ENCODE results near the gene CEP95. TPM values are rescaled to one million over a fixed set of nuclear protein-coding genes. Genes with fewer than 3 reads are reported as not detected.

Gene CEP95, protein sequence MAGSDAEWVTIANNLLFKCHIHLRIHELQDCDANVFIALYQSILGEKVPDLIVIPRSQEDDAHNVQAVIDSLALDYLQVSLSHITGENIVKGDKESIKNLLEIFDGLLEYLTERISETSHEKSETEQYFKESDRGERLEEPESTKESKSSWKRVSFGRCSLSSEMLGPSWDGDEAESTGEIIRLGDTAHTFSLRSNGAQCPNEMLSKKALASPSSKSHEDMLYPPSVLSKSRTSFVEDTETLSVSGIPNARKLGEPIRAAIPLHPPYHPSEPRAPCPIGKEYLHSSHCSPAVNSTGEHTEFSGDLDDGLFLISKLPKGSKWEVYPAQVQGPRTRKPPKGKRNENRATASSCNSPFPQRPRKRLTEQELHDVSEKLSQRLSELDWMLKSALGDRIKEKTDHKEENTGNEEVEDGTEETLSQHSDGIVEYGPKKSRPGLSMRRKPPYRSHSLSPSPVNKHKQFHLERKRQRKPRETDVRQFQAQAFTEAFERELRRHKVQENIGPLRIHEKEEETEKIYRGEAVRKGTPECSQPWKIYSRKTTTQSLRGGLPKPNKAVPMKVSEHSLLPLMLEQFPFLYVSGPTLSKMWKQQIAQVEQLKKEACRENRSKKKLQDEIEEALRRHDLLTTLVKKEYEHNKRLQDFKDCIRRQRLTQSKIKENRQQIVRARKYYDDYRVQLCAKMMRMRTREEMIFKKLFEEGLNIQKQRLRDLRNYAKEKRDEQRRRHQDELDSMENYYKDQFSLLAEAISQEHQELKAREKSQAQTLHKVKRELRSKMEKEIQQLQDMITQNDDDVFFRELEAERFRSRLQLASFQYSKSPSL
- 34.3 TPM for polyA plus RNA-seq (2012; ENCODE audit: insufficient read length, low read depth)

DNA sequence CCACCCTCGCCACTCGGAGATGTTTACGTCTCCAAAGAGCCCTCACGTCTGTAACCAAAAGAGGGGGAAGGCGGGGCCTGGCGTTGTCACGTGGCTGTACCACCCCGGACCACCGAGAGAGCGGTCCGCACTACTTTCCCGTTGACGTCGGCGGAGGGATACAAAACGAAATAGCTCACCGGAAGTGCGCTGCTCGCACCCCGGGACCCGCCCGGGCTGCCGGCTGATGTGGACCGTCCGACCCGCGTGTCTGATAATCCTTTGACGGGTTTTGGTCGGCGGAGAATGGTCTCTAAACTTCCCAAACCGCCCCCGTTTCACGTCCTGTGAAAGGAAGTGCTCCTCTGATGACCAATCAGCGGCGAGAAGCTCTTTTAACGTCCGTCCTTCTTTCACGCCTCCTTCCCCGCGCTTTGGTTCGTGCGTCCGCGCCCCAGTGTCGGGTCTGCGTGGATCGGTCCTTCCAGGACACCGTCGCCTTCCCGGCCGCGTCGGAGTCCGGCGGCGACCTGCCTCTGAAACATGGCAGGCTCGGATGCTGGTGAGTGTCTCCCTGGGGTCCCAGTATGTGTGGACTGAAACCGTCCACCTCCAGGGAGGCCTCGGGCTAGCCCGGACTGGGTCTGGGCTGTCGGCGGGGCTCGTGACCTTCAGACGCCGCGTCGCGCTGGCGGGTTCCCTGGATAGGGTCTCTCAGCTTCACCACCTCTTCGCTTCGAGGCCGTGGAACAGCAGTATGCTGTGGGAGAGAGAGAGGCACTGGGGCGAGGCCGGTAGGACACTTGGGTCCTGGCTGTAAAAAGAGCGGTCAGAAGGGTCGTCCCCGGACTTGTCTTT, at the start of gene CEP95:
Gene CEP95, plus strand, starts transcription at position 402 of the 837 bp plus-strand sequence. Its CDS starts 121 bp downstream, at position 523.
- TF ChIP-seq, protein P1, sequence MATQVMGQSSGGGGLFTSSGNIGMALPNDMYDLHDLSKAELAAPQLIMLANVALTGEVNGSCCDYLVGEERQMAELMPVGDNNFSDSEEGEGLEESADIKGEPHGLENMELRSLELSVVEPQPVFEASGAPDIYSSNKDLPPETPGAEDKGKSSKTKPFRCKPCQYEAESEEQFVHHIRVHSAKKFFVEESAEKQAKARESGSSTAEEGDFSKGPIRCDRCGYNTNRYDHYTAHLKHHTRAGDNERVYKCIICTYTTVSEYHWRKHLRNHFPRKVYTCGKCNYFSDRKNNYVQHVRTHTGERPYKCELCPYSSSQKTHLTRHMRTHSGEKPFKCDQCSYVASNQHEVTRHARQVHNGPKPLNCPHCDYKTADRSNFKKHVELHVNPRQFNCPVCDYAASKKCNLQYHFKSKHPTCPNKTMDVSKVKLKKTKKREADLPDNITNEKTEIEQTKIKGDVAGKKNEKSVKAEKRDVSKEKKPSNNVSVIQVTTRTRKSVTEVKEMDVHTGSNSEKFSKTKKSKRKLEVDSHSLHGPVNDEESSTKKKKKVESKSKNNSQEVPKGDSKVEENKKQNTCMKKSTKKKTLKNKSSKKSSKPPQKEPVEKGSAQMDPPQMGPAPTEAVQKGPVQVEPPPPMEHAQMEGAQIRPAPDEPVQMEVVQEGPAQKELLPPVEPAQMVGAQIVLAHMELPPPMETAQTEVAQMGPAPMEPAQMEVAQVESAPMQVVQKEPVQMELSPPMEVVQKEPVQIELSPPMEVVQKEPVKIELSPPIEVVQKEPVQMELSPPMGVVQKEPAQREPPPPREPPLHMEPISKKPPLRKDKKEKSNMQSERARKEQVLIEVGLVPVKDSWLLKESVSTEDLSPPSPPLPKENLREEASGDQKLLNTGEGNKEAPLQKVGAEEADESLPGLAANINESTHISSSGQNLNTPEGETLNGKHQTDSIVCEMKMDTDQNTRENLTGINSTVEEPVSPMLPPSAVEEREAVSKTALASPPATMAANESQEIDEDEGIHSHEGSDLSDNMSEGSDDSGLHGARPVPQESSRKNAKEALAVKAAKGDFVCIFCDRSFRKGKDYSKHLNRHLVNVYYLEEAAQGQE (IDR thresholded peaks at IDR 0.05; ENCODE audit: insufficient read depth in 1 of 2, low read depth in 2 of 2, low read length in 2 of 2), result 0 out of 4 replicates have a peak, but pooled peaks of 1 of the 2 experiments have one; percentile 2
- TF ChIP-seq SIN3A (IDR thresholded peaks at IDR 0.05; ENCODE audit: borderline replicate concordance, insufficient read depth, low read length) (peak; percentile 76; the same call in 1 of the 2 replicates), TAF1 (IDR thresholded peaks at IDR 0.05; ENCODE audit: borderline replicate concordance, insufficient read depth, low read length) (peak; percentile 80; the same call in 1 of the 2 replicates), POLR2AphosphoS5 (IDR thresholded peaks at IDR 0.05; ENCODE audit: low read depth, low read length) (peak; percentile 48), FOXP2 (optimal IDR thresholded peaks at IDR 0.05; ENCODE audit: borderline replicate concordance, extremely low read depth, extremely low read length, insufficient read depth) (no peak)

DNA sequence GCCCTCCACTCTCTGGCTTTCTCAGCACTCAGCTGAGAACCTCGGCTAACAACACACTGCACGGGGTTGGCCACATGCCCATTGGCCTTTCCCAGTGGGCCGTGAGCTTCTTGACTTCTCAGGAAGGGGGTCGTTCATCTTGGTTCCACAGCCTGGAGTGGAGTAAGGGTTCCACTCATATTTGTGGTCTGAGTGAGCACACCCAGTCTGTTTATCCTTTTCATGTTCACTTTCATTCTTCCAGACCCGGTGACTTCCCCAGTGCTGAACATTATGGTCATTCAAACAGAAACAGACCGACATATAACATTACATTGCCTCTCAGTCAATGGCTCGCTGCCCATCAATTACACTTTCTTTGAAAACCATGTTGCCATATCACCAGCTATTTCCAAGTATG, 49.6 kb upstream of the CEP95 start:
- TF ChIP-seq FOXP2 (optimal IDR thresholded peaks at IDR 0.05; ENCODE audit: borderline replicate concordance, extremely low read depth, extremely low read length, insufficient read depth) (no peak), SIN3A (IDR thresholded peaks at IDR 0.05; ENCODE audit: borderline replicate concordance, insufficient read depth, low read length) (no peak), POLR2AphosphoS5 (IDR thresholded peaks at IDR 0.05; ENCODE audit: low read depth, low read length) (no peak), TAF1 (IDR thresholded peaks at IDR 0.05; ENCODE audit: borderline replicate concordance, insufficient read depth, low read length) (no peak)
- TF ChIP-seq, protein P1 (IDR thresholded peaks at IDR 0.05; ENCODE audit: insufficient read depth in 1 of 2, low read depth in 2 of 2, low read length in 2 of 2), result no peak

DNA sequence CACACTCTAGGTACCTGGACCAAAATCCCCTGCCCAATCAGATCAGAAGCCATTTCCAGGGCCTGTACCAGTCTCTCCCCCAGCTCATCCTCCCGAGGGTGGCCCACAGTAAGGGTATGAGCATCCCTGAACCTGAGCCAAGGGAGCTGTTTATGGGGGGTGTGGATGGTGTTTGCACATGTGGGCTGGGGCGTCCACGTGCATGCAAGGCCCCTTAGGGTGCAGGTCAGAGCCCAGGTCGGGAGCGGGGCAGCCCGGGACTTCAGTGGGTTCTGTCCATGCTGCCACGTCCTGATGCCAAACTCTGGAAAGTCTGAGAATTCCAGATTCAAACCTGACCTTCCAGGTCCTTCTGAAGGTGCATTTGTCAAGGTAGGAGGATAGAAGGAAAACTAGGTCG, 48.0 kb upstream of the CEP95 start:
- TF ChIP-seq FOXP2 (optimal IDR thresholded peaks at IDR 0.05; ENCODE audit: borderline replicate concordance, extremely low read depth, extremely low read length, insufficient read depth) (no peak), POLR2AphosphoS5 (IDR thresholded peaks at IDR 0.05; ENCODE audit: low read depth, low read length) (no peak), TAF1 (IDR thresholded peaks at IDR 0.05; ENCODE audit: borderline replicate concordance, insufficient read depth, low read length) (no peak), SIN3A (IDR thresholded peaks at IDR 0.05; ENCODE audit: borderline replicate concordance, insufficient read depth, low read length) (no peak)
- TF ChIP-seq, protein P1 (IDR thresholded peaks at IDR 0.05; ENCODE audit: insufficient read depth in 1 of 2, low read depth in 2 of 2, low read length in 2 of 2), result no peak

DNA sequence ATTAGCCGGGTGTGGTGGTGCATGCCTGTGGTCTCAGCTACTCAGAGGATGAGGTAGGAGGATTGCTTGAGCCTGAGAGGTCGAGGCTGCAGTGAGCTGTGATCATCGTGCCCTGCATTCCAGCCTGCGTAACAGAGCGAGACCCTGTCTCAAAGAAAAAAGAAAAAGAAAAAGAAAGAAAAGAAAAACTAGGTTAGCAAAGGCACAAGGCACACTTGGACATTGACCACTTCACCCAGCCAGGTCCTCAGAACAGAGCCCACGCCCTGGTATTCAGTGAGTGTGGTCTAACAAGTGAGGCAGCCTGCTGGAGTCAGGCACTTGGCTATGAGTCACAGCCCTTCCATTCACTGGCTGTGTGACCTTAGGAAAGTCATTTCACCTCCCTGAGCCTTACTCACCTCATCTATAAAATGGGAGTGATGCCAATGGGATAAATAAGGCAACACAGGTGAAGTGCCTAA, 47.5 kb upstream of the CEP95 start:
- TF ChIP-seq, protein P1 (IDR thresholded peaks at IDR 0.05; ENCODE audit: insufficient read depth in 1 of 2, low read depth in 2 of 2, low read length in 2 of 2), result no peak
- TF ChIP-seq TAF1 (IDR thresholded peaks at IDR 0.05; ENCODE audit: borderline replicate concordance, insufficient read depth, low read length) (no peak), POLR2AphosphoS5 (IDR thresholded peaks at IDR 0.05; ENCODE audit: low read depth, low read length) (no peak), FOXP2 (optimal IDR thresholded peaks at IDR 0.05; ENCODE audit: borderline replicate concordance, extremely low read depth, extremely low read length, insufficient read depth) (no peak), SIN3A (IDR thresholded peaks at IDR 0.05; ENCODE audit: borderline replicate concordance, insufficient read depth, low read length) (no peak)

Data from PFSK-1 (cell line).